PC-3 (cell line): Measurements from ENCODE around the gene RTKN2. TPM values are rescaled to one million over a fixed set of nuclear protein-coding genes. Genes with fewer than 3 reads are reported as not detected.

Source experiments
- ATAC-seq: fragments of 200-7000 bp; cut with Tn5 transposase; 2 replicates; pipeline ENCODE4 v1.9.1; 2020; ENCODE audit warnings: mild to moderate bottlenecking, moderate library complexity
- BruUV-seq: library from RNA; stranded (reverse); fragments of 400-500 nt; replicated peaks from 2 replicates; lab custom pipeline; 2021; lab: Mats Ljungman, UMichigan
- CTCF ChIA-PET: fragments of 300-600 bp; sonication (Branson Sonifier 250); formaldehyde crosslinking; loops from one replicate; lab custom pipeline; 2022; ENCODE audit warnings: antibody characterized with exemption; lab: Charles Lee
- POLR2A ChIA-PET: fragments of 300-600 bp; sonication (Branson Sonifier 250); formaldehyde crosslinking; loops from one replicate; lab custom pipeline; 2022; ENCODE audit warnings: antibody characterized with exemption; ENCODE audit not compliant: unreplicated experiment; lab: Charles Lee
- DNase-seq: peaks from one replicate; pipeline ENCODE4 v3.0.0-alpha.2; 2015
- H2AFZ ChIP-seq: fragments of 300-600 bp; sonication (generic); 2 replicates; pipeline ENCODE4 v1.6.0; 2016; ENCODE audit warnings: antibody characterized with exemption, low read length
- H3F3A ChIP-seq: fragments of 300-600 bp; sonication (generic); one replicate; pipeline ENCODE4 v1.6.0; 2017; ENCODE audit warnings: antibody characterized with exemption, low read length, control low read depth, mild to moderate bottlenecking; ENCODE audit not compliant: unreplicated experiment
- H3K27ac ChIP-seq: fragments of 300-600 bp; sonication (generic); 2 replicates; pipeline ENCODE4 v1.5.1; 2016; ENCODE audit warnings: mild to moderate bottlenecking, low read length
- H3K27me3 ChIP-seq: fragments of 300-600 bp; sonication (generic); 2 replicates; pipeline ENCODE4 v1.6.1; 2016; ENCODE audit warnings: low read length, mixed read lengths
- H3K36me3 ChIP-seq: fragments of 300-600 bp; sonication (generic); 2 replicates; pipeline ENCODE4 v1.6.1; 2016; ENCODE audit warnings: low read depth, mixed run types, low read length, mixed read lengths
- H3K4me1 ChIP-seq: fragments of 300-600 bp; sonication (generic); 2 replicates; pipeline ENCODE4 v1.5.1; 2016; ENCODE audit warnings: low read length; ENCODE audit not compliant: insufficient read depth
- H3K4me2 ChIP-seq: fragments of 300-600 bp; sonication (generic); 2 replicates; pipeline ENCODE4 v1.6.0; 2016; ENCODE audit warnings: low read length
- H3K4me3 ChIP-seq: fragments of 300-600 bp; sonication (generic); 2 replicates; pipeline ENCODE4 v1.5.1; 2016; ENCODE audit warnings: mild to moderate bottlenecking, low read length, mixed read lengths
- H3K79me2 ChIP-seq: fragments of 300-600 bp; sonication (generic); 2 replicates; pipeline ENCODE4 v1.6.1; 2017; ENCODE audit warnings: low read length, mixed read lengths
- H3K9ac ChIP-seq: fragments of 300-600 bp; sonication (generic); 2 replicates; pipeline ENCODE4 v1.6.0; 2016; ENCODE audit warnings: mild to moderate bottlenecking, low read length
- H3K9me2 ChIP-seq: fragments of 300-600 bp; sonication (generic); replicated peaks from 2 replicates; pipeline ENCODE4 v1.6.1; 2016; ENCODE audit warnings: mixed run types, low read length, mixed read lengths
- H3K9me3 ChIP-seq: fragments of 300-600 bp; sonication (generic); 2 replicates; pipeline ENCODE4 v1.6.1; 2016; ENCODE audit warnings: low read length, mixed read lengths
- H4K20me1 ChIP-seq: fragments of 300-600 bp; sonication (generic); 2 replicates; pipeline ENCODE4 v1.6.1; 2016; ENCODE audit warnings: low read length, mixed read lengths
- EZH2 ChIP-seq: fragments of 300-600 bp; sonication (generic); IDR thresholded peaks from one replicate; pipeline ENCODE4 v1.6.1; 2017; ENCODE audit warnings: antibody characterized with exemption, mild to moderate bottlenecking, low read length; ENCODE audit not compliant: unreplicated experiment
- EZH2phosphoT487 ChIP-seq: fragments of 300-600 bp; sonication (generic); IDR thresholded peaks from 2 replicates; pipeline ENCODE4 v1.6.1; 2018; ENCODE audit warnings: mild to moderate bottlenecking, antibody characterized with exemption, low read length, borderline replicate concordance
- intact Hi-C: fragments of 100-400 bp; cut with micrococcal nuclease; formaldehyde crosslinking; loops from 2 replicates; pipeline ENCODE4 v1.9.0; 2023
- total RNA-seq: library from RNA; depleted of rRNA; stranded (reverse); fragments of >200 nt; gene quantifications from 2 replicates; pipeline ENCODE4 v1.2.3, GENCODE V29; 2014
- TF ChIP-seq, protein P1 (sequence below): fragments of 300-600 bp; sonication (generic); conservative IDR thresholded peaks from 2 replicates; pipeline ENCODE4 v1.5.1; 2017; ENCODE audit warnings: antibody characterized with exemption, low read depth, mild to moderate bottlenecking, low read length

RTKN2 gene
- total RNA-seq, 1 experiment from 2014 or later = 26.6 TPM

DNA sequence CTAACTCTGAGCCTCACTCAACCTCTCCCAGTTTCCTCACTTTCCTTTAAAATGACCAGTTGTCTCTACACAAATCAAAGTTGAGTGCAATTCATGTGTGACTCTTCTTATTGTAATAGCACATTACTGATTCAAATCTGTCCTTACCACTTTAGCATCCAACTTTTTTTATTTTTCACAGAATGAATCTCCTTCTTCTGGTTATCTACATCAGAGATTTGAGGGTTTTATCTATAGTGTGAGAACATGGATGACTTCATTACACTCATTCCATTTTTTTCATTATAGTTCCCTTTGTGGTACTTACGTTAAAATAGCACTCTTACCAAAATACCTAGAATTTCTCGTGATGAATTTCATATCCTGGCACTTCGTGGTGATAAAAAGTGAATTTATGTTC, 43.3 kb downstream of the RTKN2 start:
- DNase-seq (no peak), ATAC-seq (no peak)
- no peak overlapping the region for H3K4me3 ChIP-seq
- BruUV-seq = no TSS peak
- no peaks in the 10 kb centered on the region for H3K27me3 ChIP-seq
- peaks cover 9% of the 10 kb centered on the region; the same call in 1 of the 2 replicates for H3K36me3 ChIP-seq
- H3F3A ChIP-seq = peaks cover 11% of the 10 kb centered on the region
- no peak overlapping the region for H3K9ac ChIP-seq
- no peak overlapping the region for H3K4me2 ChIP-seq
- H3K9me2 ChIP-seq = no peaks in the 10 kb centered on the region
- no peak overlapping the region for H2AFZ ChIP-seq
- no peaks in the 10 kb centered on the region for H3K9me3 ChIP-seq
- TF ChIP-seq EZH2phosphoT487 = no peak
- H3K79me2 ChIP-seq = no peaks in the 10 kb centered on the region
- H4K20me1 ChIP-seq = no peaks in the 10 kb centered on the region
- no peak overlapping the region for H3K27ac ChIP-seq
- POLR2A ChIA-PET = interaction anchor here (0.7 kb wide), 1 partner anchor 151 kb away, joined by 4 read pairs; no protein-coding TSS in a partner anchor
- peaks cover 20% of the 10 kb centered on the region for H3K4me1 ChIP-seq
- intact Hi-C loops = no loop called here
- CTCF ChIA-PET = no interaction called here

DNA sequence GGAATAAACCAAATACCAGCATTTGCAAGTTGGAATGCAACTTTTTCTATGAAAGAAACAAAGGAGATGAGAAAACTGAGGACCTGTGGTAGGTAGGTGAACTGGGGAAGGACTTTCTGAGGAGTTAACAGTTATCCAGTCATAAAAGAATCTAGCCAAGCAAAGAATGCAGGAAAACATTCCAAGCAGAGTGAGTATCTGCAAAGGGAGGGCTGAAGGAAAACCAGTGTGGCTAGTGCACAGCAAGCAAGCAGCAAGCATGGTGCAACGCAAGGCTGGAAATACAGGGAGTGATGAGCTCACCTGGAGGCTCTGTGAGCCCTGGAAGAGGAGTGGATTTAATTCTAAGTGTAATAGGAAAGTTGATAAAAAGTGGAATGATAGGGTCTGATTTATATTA, 44.0 kb downstream of the RTKN2 start:
- no peaks in the 10 kb centered on the region for H3K9me2 ChIP-seq
- H3K27me3 ChIP-seq = no peaks in the 10 kb centered on the region
- intact Hi-C loops = loop anchor here (1.0 kb wide), 1 partner anchor 111 kb away; no protein-coding TSS in a partner anchor
- H3K9me3 ChIP-seq = no peaks in the 10 kb centered on the region
- TF ChIP-seq EZH2 = no peak
- TF ChIP-seq, protein P1, sequence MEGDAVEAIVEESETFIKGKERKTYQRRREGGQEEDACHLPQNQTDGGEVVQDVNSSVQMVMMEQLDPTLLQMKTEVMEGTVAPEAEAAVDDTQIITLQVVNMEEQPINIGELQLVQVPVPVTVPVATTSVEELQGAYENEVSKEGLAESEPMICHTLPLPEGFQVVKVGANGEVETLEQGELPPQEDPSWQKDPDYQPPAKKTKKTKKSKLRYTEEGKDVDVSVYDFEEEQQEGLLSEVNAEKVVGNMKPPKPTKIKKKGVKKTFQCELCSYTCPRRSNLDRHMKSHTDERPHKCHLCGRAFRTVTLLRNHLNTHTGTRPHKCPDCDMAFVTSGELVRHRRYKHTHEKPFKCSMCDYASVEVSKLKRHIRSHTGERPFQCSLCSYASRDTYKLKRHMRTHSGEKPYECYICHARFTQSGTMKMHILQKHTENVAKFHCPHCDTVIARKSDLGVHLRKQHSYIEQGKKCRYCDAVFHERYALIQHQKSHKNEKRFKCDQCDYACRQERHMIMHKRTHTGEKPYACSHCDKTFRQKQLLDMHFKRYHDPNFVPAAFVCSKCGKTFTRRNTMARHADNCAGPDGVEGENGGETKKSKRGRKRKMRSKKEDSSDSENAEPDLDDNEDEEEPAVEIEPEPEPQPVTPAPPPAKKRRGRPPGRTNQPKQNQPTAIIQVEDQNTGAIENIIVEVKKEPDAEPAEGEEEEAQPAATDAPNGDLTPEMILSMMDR = no peak
- BruUV-seq = no TSS peak
- peaks cover 7% of the 10 kb centered on the region for H3F3A ChIP-seq
- ATAC-seq = peak; percentile 88
- H3K79me2 ChIP-seq = no peaks in the 10 kb centered on the region
- peaks cover 12% of the 10 kb centered on the region for H3K4me1 ChIP-seq
- CTCF ChIA-PET = no interaction called here
- no peak overlapping the region for H3K4me2 ChIP-seq
- POLR2A ChIA-PET = interaction anchor here (0.7 kb wide), 1 partner anchor 150 kb away, joined by 4 read pairs; no protein-coding TSS in a partner anchor
- H4K20me1 ChIP-seq = no peaks in the 10 kb centered on the region
- no peak overlapping the region for H2AFZ ChIP-seq
- peaks cover 9% of the 10 kb centered on the region; the same call in 1 of the 2 replicates for H3K36me3 ChIP-seq
- peak; percentile 90 for DNase-seq
- no peak overlapping the region for H3K9ac ChIP-seq
- H3K27ac ChIP-seq = no peak overlapping the region
- H3K4me3 ChIP-seq = no peak overlapping the region

DNA sequence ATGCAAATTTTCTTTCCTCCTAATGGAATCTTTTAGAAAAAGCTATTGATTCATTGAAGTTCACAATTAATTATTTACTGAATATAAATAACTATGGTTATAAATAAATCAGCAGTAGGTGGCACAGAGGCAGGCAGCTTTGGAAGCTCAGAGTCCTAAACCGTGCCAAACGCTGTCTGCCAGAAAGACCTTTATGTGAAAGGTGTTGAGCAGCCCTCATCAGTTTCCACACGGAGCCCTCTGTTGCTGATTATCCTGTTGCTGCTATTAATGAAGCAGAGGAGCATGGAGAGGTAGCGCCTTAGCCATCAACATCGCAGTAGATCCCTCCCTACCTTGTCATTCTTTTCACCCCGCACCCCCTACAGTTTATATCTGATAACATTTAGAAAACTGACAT, 51.0 kb downstream of the RTKN2 start:
- H3K9ac ChIP-seq = no peak overlapping the region
- no peak overlapping the region for H3K27ac ChIP-seq
- POLR2A ChIA-PET = no interaction called here
- no peaks in the 10 kb centered on the region for H3F3A ChIP-seq
- no peak overlapping the region for H2AFZ ChIP-seq
- no peaks in the 10 kb centered on the region; the same call in 1 of the 2 replicates for H3K36me3 ChIP-seq
- no peaks in the 10 kb centered on the region for H3K27me3 ChIP-seq
- H3K4me2 ChIP-seq = no peak overlapping the region
- no peak overlapping the region for H3K4me3 ChIP-seq
- BruUV-seq = no TSS peak
- no peaks in the 10 kb centered on the region for H3K9me3 ChIP-seq
- H3K4me1 ChIP-seq = no peaks in the 10 kb centered on the region
- intact Hi-C loops = no loop called here
- H3K9me2 ChIP-seq = no peaks in the 10 kb centered on the region
- DNase-seq (no peak), ATAC-seq (no peak)
- CTCF ChIA-PET = no interaction called here
- TF ChIP-seq EZH2 (no peak), EZH2phosphoT487 (no peak)
- TF ChIP-seq, protein P1 = no peak
- no peaks in the 10 kb centered on the region for H3K79me2 ChIP-seq
- H4K20me1 ChIP-seq = no peaks in the 10 kb centered on the region
